ENCODE results near the gene COL15A1.

- no peak for TF ChIP-seq EP300 (IDR thresholded peaks at IDR 0.05; ENCODE audit: low read depth)
- no peak for TF ChIP-seq POLR2AphosphoS5 (IDR thresholded peaks at IDR 0.05)
Observed at GRCh38 chr9:99034149-99034548, 90.4 kb downstream of the COL15A1 start.

Data from transverse colon (tissue), 3 donors.